GM12865 (cell line): ENCODE measurements around the gene APOL4.

Experiments used
- DNase-seq: peaks from one replicate; pipeline ENCODE4 v3.0.0; 2010; ENCODE audit warnings: low read depth
- H3K4me3 ChIP-seq: 2 replicates; pipeline ENCODE4 v1.5.1; 2011; ENCODE audit warnings: mild to moderate bottlenecking, low read depth, low read length, control low read depth
- CTCF ChIP-seq: IDR thresholded peaks from 2 replicates; pipeline ENCODE4 v1.5.1; 2011; ENCODE audit warnings: low read length, control low read depth, low read depth, inconsistent platforms; ENCODE audit not compliant: insufficient read depth; ENCODE audit errors: missing control alignments

Gene APOL4

GRCh38 chr22:36221799-36222751, 20.5 kb upstream of the APOL4 start:
- peak; percentile 80 for TF ChIP-seq CTCF
- peak; percentile 63 for DNase-seq
- H3K4me3 ChIP-seq, result no peak overlapping the region

DNA sequence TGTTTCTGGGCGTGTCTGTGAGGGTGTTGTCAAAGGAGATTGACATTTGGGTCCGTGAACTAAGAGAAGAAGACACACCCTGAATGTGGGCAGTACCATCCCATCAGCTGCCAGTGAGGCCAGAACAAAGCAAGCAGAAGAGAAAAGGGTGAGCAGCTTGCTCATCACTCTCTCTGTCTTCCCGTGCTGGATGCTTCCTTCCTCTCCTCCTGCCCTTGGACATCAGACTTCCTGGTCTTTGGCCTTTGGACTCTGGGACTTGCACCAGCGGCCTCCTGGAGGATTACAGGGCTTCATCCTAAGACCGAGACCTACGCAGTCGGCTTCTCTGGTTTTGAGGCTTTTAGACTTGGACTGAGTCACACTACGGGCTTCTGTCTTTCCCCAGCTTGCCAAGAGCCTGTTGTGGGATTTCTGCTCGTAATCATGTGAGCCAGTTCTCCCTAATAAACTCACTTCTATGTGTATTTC, 18.9 kb upstream of the APOL4 start:
- no peak for DNase-seq
- no peak overlapping the region for H3K4me3 ChIP-seq
- TF ChIP-seq CTCF, result no peak

DNA sequence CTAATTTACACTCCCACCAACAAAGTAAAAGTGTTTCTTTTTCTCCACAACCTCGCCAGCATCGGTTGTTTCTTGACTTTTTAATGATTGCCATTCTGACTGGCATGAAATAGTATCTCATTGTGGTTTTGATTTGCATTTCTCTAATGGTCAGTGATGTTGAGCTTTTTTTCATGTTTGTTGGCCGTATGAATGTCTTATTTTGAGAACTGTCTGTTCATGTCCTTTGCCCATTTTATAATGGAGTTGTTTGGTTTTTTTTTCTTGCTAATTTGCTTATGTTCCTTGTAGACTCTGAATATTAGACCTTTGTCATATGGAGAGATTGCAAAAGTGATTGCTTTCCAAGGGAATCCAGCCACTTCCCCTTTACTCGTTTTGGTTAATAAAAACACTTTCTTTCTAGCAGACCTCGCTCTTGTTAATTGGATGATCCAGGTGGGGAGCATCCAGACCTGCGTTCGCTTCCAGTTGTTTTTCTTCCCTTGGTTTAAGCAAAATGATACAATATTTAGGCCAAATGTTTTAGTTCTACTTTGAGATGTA, 17.1 kb upstream of the APOL4 start:
- no peak for DNase-seq

GRCh38 chr22:36215981-36216380, 14.4 kb upstream of the APOL4 start:
- no peak for TF ChIP-seq CTCF
- H3K4me3 ChIP-seq, result no peak overlapping the region
- DNase-seq, result no peak

More for the DNA sequence above, 17.1 kb upstream of the APOL4 start:
- no peak for TF ChIP-seq CTCF
- H3K4me3 ChIP-seq, result no peak overlapping the region

GRCh38 chr22:36213586-36213985, 12.0 kb upstream of the APOL4 start:
- DNase-seq, result no peak
- TF ChIP-seq CTCF, result no peak
- no peak overlapping the region for H3K4me3 ChIP-seq

DNA sequence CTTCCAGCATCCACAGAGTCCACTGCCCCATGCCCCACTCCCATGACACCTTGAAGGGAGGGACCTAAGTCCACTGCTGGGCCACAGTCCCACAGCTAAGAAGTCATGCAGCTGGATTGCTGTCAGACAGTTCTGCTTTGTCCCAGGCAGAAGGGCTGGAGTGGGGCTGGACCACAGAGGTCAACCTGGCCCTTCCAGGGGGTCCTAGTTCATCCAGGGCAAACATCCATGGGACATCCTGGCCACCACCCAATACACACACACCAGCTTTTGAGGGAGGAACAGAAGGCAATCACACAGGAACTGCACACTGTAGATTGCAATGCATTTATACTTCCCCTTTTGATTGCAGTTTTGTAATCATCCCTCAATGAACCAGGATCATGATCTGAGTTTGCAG, 11.3 kb upstream of the APOL4 start:
- no peak for TF ChIP-seq CTCF
- H3K4me3 ChIP-seq, result no peak overlapping the region
- DNase-seq, result no peak
